ENCODE measurements around the gene SERPINH1.
A peak's percentile ranks its signal among the peaks of the same experiment; 100 is the strongest.

The SERPINH1 gene

DNA sequence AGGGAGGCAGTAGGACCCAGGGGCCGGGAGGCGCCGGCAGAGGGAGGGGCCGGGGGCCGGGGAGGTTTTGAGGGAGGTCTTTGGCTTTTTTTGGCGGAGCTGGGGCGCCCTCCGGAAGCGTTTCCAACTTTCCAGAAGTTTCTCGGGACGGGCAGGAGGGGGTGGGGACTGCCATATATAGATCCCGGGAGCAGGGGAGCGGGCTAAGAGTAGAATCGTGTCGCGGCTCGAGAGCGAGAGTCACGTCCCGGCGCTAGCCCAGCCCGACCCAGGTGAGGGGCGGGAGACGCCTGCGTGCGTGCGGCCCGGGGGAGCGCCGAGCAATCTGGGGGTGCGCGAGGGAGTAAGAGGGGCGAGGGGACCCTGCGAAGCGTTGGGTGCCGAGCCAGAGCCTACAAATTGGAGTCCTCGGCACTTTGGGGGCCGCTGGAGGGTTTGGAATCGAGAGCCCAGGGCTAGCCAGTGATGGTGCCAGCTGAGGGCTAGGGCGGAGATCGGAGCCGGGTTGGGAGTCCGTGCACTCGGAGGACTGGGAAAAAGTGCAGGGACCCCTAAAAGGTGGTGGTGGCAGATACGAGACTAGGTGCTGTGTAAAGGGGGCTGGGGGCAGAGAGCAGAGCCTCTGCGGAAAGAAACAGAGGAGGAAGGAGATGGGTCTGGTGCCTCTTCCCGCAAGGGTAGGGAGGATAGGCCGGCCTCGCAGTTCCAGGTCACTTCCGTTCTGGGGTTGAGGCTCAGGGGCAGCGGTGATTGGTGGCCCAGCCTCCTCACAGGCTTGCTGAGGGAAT is at the start of gene SERPINH1:
SERPINH1 (plus strand) TSS at position 206 of the 788 bp plus-strand sequence. CDS start 4,097 bp downstream, outside the sequence.
- DNase-seq (ENCODE audit: low spot score) = peak; percentile 64

DNA sequence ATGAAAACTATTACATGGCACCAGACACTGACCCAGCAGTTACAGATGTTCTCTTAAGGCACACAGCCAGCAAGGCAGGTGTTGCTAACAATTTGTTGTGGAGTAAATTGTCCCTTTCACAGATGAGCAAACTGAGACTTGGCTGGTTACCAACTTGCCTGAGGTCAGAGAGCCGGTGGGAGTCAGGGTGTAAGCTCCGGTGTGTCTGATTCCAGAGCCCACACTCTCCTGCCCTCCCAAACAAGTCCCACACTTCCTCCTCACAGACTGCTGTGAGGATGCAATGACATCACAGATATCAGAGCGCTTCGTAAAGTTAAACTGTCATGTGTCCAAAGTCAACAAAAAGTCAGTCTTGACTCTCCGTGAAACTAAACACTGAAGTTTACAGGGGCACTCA is 48.8 kb upstream of the SERPINH1 start:
- DNase-seq (ENCODE audit: low spot score) = no peak

GRCh38 chr11:75514596-75514995 is 47.5 kb upstream of the SERPINH1 start:
- DNase-seq (ENCODE audit: low spot score) = no peak

DNA sequence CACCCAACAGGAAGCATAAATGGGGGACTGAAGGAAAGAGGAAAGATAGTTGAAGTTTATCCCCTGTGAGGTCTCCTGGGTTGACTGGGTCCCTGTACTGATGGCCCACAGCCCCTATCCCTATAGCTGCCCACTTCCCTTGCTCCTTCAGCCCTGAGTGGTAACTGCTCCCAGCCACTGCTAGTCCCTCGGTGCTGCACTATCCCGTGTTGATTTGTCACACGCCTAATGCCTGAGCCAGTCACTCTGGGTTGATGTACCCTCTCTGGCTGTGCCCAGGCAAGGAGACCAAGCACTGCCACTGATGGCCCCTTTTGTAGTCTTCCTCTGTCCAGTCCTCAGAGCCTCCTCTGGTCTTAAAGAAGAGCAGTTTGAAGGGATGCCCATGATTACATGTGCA is 45.9 kb upstream of the SERPINH1 start:
- no peak for DNase-seq (ENCODE audit: low spot score)

DNA sequence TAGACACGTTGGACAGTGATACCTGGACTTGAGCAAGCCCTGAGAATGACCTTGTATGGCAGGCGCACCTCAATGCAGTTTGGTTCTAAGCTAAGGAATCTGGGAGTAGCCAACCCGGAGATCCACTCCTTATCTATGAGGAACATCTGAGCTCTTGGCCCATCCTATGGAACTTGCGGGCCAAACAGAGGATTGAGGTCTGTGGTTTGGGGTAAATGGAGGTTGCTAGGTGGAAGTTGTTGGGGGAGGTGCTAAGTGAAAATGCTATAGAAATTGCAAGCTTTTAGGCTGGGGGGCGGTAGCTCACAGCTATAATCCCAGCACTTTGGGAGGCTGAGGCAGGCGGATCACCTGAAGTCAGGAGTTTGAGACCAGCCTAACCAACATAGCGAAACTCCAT is 45.2 kb upstream of the SERPINH1 start:
- no peak for DNase-seq (ENCODE audit: low spot score)

DNA sequence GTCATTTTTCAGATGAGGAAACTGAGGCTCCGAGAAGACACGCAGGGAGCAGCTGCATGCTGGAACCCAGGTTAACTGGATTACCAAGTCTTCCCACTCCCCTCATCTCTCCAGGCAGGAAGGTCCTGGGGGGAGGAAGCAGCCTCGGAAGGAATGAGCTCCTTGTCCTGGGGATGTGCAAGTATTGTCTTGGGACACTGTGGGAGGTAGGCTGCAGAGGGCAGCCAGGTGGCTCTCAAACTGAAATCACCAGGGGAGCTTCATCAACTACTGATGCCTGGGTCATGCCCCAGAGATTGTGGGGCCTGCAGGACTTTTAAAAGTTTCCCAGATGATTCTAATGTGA is 43.9 kb upstream of the SERPINH1 start:
- no peak for DNase-seq (ENCODE audit: low spot score)

GRCh38 chr11:75518771-75519653 is 43.0 kb upstream of the SERPINH1 start:
- DNase-seq (ENCODE audit: low spot score) = no peak

DNA sequence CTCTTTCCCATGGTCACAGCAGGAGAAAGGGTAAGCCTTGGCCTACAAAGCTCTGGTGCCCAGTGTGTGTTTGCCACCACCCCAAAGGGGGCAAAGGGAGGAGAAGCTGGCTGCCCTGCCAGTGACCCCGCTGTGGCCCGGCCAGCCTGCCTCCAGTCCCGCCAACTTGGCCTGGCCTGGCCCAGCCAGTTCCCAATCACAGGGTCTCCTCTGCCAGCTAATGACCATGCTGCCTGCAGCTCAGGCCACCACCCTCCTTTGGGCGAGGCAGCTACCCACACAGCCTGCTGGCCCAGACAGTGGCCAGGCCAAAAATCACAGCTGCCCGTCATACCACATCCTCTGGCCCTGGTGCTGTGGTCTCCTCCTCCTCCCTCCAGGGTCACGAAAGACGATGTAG is 41.4 kb upstream of the SERPINH1 start:
- no peak for DNase-seq (ENCODE audit: low spot score)

DNA sequence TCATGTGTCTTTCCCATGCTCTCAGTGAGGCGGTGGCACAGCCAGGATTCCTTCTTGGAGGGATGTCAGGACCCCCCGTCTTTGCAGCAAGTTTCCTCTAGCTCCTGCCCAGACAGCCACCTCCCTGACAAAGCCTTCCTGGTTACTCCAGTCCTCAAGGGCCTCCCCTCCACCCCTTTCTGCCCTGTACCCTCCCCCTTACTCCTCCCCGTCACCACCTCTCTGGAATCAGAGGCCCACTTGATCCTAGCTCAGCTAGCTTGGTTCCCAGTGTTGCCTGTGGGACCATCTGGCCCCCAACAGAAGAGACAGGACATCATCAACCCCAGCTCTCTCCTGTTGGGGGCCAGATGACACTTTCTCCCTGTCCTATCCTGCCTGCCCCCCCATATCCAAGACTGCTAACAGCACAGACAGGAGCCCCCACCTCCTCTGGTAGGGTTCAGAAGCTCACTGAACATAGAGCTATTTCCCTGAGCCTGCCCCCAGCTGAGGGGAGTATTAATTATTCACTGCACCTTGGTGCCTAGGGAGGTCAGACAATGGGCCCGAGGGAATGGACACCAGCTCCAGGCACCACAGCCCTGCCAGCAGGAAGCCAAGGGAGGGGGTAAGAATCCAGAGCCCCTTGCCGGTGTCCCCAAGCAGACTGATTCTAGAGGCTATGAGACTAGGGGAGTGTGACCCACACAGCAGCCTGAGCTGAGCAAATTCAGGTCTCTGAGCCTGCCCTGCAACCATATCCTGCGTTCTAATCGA is 39.6 kb upstream of the SERPINH1 start:
- DNase-seq (ENCODE audit: low spot score) = no peak

GRCh38 chr11:75523189-75523588 is 38.9 kb upstream of the SERPINH1 start:
- no peak for DNase-seq (ENCODE audit: low spot score)

GRCh38 chr11:75523811-75524664 is 38.0 kb upstream of the SERPINH1 start:
- no peak for DNase-seq (ENCODE audit: low spot score)

DNA sequence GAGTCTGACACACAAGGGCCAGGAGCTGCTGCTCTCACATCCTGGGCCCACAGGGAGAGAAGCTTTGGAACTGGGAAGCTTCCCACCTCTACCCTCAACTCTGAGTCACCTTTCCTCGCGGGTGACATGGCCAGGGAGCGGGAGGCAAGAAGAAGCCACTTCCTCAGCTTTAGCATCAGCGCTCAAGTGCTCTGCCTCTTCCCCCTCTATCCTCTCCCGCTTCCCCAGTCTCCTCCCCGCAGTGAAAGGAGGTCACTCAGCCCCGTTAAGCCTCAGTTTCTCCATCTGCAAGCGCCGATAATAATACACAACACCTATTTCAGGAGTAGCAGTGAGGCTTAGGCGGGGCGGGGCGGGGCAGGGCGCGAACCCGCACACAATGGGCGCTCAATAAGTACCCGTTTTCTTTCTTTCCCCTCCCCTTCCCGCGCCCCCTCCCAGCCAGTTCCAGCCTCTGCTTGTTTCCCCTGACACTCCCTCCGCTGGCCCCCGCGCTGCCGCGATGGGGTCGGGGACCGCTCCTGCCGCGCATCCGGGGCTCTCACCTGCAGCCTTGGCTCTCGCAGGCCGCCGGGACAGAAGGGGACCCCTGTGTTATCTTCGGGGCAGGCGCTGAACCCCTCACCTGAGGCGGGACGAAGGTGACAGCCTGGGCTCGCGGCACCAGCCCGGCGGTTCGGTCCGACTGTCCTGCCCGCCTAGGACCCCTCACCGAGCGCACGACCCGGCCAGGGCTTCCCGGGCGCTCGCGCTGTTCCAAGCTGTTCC is 37.2 kb upstream of the SERPINH1 start:
- peak; percentile 20 for DNase-seq (ENCODE audit: low spot score)

- peak; percentile 87 for DNase-seq (ENCODE audit: low spot score)
These were observed 36.4 kb upstream of the SERPINH1 start, which contains the start of gene GDPD5 for GRCh38 chr11:75525433-75526191. GDPD5 (minus strand) TSS chr11:75525941; CDS start chr11:75477735, 48,206 bp downstream.

- no peak for DNase-seq (ENCODE audit: low spot score)
These were observed 35.9 kb upstream of the SERPINH1 start for GRCh38 chr11:75526192-75526541.

DNA sequence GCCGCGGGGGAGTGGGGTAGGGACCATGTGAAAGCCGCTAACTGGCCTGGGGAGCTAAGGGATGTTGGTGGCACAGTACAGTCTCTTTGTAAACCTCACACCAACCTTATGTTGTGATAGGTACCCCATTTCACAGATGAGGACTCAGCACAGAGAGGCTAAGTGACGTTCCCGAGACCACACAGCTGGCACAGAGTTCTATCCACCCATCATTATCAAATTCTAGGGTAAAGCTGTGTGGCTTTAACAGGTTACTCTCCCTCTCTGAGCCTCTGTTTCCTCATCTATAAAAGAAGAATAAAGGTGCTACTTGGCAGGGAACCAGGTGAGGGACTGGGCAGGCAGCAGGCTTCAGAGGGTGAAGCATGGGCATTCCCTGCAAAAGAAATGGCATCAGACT is 34.9 kb upstream of the SERPINH1 start:
- DNase-seq (ENCODE audit: low spot score) = no peak

DNA sequence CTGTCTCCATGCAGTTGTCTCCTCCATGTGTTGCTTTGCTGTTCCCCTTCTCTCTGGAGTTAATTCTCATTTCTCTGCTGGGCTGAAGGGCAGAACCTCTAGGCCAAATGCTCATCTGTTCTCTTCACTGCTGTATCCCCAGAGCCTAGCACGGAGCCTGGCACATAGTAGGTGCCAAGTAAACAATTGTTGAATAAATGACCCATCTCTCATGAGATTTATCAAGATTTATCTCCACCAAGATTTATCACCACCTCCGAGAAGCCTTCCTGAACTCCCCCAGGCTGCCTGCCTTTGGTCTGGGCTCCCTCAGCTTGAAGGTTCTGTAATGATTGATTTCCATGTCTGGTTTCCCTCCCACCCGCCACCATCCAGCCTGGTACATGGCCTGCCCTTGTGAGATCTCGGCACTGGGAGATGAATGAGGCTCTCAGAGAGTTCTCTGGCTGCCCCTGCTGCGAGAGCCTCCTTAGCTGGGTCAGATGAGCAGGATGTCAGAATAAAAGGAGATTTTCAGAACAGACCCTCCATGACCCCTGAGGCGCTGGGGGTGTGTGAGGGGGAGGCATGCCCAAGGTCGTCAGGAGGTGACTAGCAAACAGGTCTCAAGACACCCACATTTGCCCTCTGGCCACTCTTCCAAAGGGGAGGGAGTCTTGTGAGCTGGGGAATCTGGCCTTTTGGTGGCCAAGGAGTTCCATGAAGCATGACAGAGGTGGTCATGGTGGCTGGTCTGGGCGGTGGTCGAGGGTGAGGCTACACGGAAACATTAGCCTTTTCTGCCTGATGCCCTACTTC is 33.9 kb upstream of the SERPINH1 start:
- no peak for DNase-seq (ENCODE audit: low spot score)

- DNase-seq (ENCODE audit: low spot score) = no peak
These were observed 31.5 kb upstream of the SERPINH1 start for GRCh38 chr11:75530577-75530976.

DNA sequence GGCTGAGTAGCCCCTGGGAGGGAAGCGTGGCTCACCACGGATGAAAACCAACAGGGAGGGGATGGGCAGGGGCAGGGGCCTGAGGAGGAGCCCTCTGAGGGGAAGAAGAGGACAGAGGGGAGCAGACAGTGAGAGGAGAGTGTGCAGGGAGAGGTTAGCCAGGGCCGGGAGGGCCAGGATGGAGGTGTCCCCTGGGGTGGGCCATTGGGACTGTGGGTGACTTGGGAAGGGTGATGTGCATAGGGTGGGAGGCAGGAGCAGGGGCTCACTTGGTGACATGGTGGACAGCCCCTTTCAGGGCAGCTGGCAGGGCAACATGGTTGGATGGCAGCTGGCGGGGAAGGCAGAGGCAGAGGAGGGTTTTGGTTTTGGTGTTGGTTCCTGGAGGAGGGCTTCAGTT is 30.7 kb upstream of the SERPINH1 start:
- no peak for DNase-seq (ENCODE audit: low spot score)

Measured in CD4-positive, alpha-beta T cell treated with Interleukin-6 at 100 ng/mL for 8 hours (primary cell).